Panc1 (cell line): ENCODE results near the gene ONECUT1. TPM values are rescaled to one million over a fixed set of nuclear protein-coding genes. Genes with fewer than 3 reads are reported as not detected.

Source experiments
- ATAC-seq: fragments of 200-7000 bp; cut with Tn5 transposase; 2 replicates; pipeline ENCODE4 v1.9.1; 2020; ENCODE audit warnings: mild to moderate bottlenecking, moderate library complexity
- BruUV-seq: library from RNA; stranded (reverse); fragments of 400-500 nt; replicated peaks from 2 replicates; lab custom pipeline; 2021; lab: Mats Ljungman, UMichigan
- CTCF ChIA-PET: fragments of 300-600 bp; sonication (Branson Sonifier 250); formaldehyde crosslinking; loops from one replicate; lab custom pipeline; 2022; ENCODE audit warnings: antibody characterized with exemption; lab: Charles Lee
- POLR2A ChIA-PET: fragments of 300-600 bp; sonication (Branson Sonifier 250); formaldehyde crosslinking; loops from one replicate; lab custom pipeline; 2022; ENCODE audit warnings: antibody characterized with exemption; lab: Charles Lee
- DNase-seq: peaks from one replicate; pipeline ENCODE4 v3.0.0-alpha.2; 2010; ENCODE audit warnings: low read depth, low spot score
- H3K27ac ChIP-seq: 2 replicates; pipeline ENCODE4 v1.5.1; 2011; ENCODE audit warnings: mild to moderate bottlenecking, low read length, inconsistent platforms
- H3K27me3 ChIP-seq: fragments of 200-500 bp; sonication (Bioruptor generic); 2 replicates; pipeline ENCODE4 v1.6.0; 2014; ENCODE audit warnings: low read length, inconsistent platforms; ENCODE audit not compliant: control insufficient read depth, insufficient read depth
- H3K36me3 ChIP-seq: fragments of 200-500 bp; sonication (Bioruptor generic); 2 replicates; pipeline ENCODE4 v1.5.1; 2014; ENCODE audit warnings: inconsistent platforms, mild to moderate bottlenecking, low read length, moderate library complexity; ENCODE audit not compliant: control insufficient read depth, insufficient read depth
- H3K4me1 ChIP-seq: 2 replicates; pipeline ENCODE4 v1.5.1; 2011; ENCODE audit warnings: inconsistent platforms, mild to moderate bottlenecking, low read length, moderate library complexity; ENCODE audit not compliant: control insufficient read depth, insufficient read depth
- H3K4me3 ChIP-seq, 2 experiments: 2 replicates each; pipeline ENCODE4 v1.5.1; 2011 to 2012; ENCODE audit warnings: low read depth in 2 of 2, low read length in 2 of 2, mild to moderate bottlenecking in 2 of 2, inconsistent platforms in 1 of 2, moderate library complexity in 1 of 2
- H3K9me3 ChIP-seq: fragments of 200-500 bp; sonication (Bioruptor generic); 2 replicates; pipeline ENCODE4 v1.5.1; 2014; ENCODE audit warnings: low read depth, mild to moderate bottlenecking, inconsistent platforms, low read length, moderate library complexity; ENCODE audit not compliant: control insufficient read depth, insufficient read depth
- POLR2AphosphoS5 ChIP-seq: IDR thresholded peaks from 2 replicates; pipeline ENCODE4 v1.6.1; 2012; ENCODE audit warnings: mild to moderate bottlenecking, low read depth, low read length, moderate library complexity
- SIN3A ChIP-seq: IDR thresholded peaks from 2 replicates; pipeline ENCODE4 v1.6.1; 2012; ENCODE audit warnings: low read depth, mild to moderate bottlenecking, low read length, moderate library complexity, borderline replicate concordance; ENCODE audit not compliant: insufficient read depth
- TCF7L2 ChIP-seq: IDR thresholded peaks from 2 replicates; pipeline ENCODE4 v1.6.1; 2011; ENCODE audit warnings: mild to moderate bottlenecking, low read depth, low read length, inconsistent platforms
- in situ Hi-C: cut with HindIII; loops from 2 replicates; pipeline ENCODE4 v1.10.0; 2016; ENCODE audit warnings: low sequenced_read_pairs, low pct_unique_long_range_greater_than_20kb
- intact Hi-C: fragments of 100-400 bp; cut with micrococcal nuclease; formaldehyde crosslinking; loops from one replicate; pipeline ENCODE4 v1.10.0; 2022; ENCODE audit not compliant: unreplicated experiment
- total RNA-seq: library from RNA; stranded (reverse); gene quantifications from one replicate; pipeline ENCODE4 v1.2.1, GENCODE V29; 2021; ENCODE audit not compliant: unreplicated experiment
- TF ChIP-seq, protein P1 (sequence below), 2 experiments: IDR thresholded peaks; 2 replicates each; pipeline ENCODE4 v1.6.1; 2011 to 2012; ENCODE audit warnings: low read depth in 2 of 2, control low read depth in 1 of 2, low read length in 1 of 2, mild to moderate bottlenecking in 1 of 2, moderate library complexity in 1 of 2; ENCODE audit not compliant: insufficient read depth in 1 of 2
- TF ChIP-seq, protein P2 (sequence below): fragments of 450-650 bp; IDR thresholded peaks from 2 replicates; pipeline ENCODE4 v1.5.1; 2017; ENCODE audit warnings: mild to moderate bottlenecking

The ONECUT1 gene
- total RNA-seq, 1 experiment from 2014 or later: 0.18 TPM

DNA sequence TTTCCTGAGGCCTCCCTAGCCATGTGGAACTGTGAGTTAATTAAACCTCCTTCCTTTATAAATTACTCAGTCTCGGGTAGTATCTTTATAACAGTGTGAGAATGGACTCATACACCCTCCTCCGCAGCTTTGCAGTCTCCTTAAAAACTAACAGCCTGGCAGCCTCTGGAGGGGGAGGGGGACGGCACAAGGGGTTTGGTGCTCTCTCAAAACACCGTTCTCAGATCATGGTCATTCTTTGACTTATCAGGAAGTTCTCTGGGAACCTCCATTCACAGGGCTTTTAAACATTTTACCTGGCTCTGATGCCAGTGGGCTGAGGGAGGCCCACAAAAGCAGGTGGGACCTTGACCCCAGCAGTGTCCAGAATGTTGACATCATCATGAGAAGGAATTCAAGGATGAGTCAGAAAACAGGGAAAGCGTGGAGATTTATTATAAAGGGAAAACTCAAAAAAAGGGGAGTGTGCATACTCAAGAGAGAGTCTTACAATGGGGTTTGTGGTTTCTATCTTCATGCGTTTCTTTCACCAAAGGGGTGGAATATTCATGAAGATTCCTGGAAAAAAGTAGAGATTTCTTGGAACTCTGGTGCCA lies 43.9 kb downstream of the ONECUT1 start:
- Histone ChIP-seq H3K4me1 (no peaks in the 10 kb centered on the region), H3K27me3 (no peaks in the 10 kb centered on the region), H3K9me3 (no peaks in the 10 kb centered on the region), H3K27ac (no peak overlapping the region), H3K4me3 (no peak overlapping the region), H3K36me3 (no peaks in the 10 kb centered on the region)
- DNase-seq (no peak), ATAC-seq (no peak)
- in situ Hi-C loops: no loop called here
- intact Hi-C loops: no loop called here
- ChIA-PET CTCF (no interaction called here), POLR2A (no interaction called here)
- TF ChIP-seq TCF7L2: no peak
- no peak for TF ChIP-seq POLR2AphosphoS5
- TF ChIP-seq, protein P1, sequence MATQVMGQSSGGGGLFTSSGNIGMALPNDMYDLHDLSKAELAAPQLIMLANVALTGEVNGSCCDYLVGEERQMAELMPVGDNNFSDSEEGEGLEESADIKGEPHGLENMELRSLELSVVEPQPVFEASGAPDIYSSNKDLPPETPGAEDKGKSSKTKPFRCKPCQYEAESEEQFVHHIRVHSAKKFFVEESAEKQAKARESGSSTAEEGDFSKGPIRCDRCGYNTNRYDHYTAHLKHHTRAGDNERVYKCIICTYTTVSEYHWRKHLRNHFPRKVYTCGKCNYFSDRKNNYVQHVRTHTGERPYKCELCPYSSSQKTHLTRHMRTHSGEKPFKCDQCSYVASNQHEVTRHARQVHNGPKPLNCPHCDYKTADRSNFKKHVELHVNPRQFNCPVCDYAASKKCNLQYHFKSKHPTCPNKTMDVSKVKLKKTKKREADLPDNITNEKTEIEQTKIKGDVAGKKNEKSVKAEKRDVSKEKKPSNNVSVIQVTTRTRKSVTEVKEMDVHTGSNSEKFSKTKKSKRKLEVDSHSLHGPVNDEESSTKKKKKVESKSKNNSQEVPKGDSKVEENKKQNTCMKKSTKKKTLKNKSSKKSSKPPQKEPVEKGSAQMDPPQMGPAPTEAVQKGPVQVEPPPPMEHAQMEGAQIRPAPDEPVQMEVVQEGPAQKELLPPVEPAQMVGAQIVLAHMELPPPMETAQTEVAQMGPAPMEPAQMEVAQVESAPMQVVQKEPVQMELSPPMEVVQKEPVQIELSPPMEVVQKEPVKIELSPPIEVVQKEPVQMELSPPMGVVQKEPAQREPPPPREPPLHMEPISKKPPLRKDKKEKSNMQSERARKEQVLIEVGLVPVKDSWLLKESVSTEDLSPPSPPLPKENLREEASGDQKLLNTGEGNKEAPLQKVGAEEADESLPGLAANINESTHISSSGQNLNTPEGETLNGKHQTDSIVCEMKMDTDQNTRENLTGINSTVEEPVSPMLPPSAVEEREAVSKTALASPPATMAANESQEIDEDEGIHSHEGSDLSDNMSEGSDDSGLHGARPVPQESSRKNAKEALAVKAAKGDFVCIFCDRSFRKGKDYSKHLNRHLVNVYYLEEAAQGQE (IDR thresholded peaks at IDR 0.05; ENCODE audit: insufficient read depth in 1 of 2, low read depth in 2 of 2, low read length in 1 of 2): no peak
- no peak for TF ChIP-seq SIN3A
- TF ChIP-seq, protein P2, sequence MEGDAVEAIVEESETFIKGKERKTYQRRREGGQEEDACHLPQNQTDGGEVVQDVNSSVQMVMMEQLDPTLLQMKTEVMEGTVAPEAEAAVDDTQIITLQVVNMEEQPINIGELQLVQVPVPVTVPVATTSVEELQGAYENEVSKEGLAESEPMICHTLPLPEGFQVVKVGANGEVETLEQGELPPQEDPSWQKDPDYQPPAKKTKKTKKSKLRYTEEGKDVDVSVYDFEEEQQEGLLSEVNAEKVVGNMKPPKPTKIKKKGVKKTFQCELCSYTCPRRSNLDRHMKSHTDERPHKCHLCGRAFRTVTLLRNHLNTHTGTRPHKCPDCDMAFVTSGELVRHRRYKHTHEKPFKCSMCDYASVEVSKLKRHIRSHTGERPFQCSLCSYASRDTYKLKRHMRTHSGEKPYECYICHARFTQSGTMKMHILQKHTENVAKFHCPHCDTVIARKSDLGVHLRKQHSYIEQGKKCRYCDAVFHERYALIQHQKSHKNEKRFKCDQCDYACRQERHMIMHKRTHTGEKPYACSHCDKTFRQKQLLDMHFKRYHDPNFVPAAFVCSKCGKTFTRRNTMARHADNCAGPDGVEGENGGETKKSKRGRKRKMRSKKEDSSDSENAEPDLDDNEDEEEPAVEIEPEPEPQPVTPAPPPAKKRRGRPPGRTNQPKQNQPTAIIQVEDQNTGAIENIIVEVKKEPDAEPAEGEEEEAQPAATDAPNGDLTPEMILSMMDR: no peak
- no TSS peak for BruUV-seq

DNA sequence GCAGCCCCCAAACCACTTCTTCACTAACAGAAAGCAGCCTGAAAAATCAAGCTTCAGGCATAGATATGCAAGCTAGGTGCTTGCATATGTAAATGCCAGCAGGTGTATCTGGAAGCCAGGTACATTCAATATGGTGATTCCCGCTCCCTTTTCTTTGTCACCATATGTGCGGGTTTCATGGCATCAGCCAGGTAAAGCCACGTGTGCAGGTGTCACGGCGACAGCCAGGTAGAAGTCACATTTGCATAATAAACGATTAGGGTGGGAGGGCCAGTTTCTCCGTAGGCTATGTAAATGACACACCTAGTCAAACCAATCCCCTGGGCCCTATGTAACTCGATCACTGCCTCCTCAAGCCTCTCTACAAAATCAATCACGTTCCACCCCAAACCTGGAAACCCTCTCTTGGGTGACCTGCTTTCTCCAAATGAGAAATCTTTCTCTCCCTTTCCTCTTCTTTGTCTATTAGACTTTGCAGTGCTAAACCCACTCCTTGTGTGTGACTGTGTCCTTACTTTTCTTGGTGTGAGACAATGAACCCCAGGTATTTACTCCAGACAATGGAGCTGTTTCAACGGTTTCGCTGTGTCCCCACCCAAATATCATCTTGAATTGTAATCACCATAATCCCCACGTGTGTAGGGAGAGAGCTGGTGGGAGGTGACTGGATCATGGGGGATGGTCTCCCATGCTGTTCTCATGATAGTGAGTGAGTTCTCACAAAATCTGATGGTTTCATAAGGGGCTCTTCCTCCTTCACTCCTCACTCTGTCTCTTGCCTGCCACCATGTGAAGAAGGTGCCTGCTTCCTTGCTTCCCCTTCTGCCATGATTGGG lies 44.6 kb downstream of the ONECUT1 start:
- Histone ChIP-seq H3K36me3 (no peaks in the 10 kb centered on the region), H3K9me3 (no peaks in the 10 kb centered on the region), H3K27ac (no peak overlapping the region), H3K27me3 (no peaks in the 10 kb centered on the region), H3K4me1 (no peaks in the 10 kb centered on the region), H3K4me3 (no peak overlapping the region)
- ATAC-seq (no peak), DNase-seq (no peak)
- TF ChIP-seq SIN3A: no peak
- TF ChIP-seq, protein P1 (IDR thresholded peaks at IDR 0.05; ENCODE audit: insufficient read depth in 1 of 2, low read depth in 2 of 2, low read length in 1 of 2): no peak
- no peak for TF ChIP-seq TCF7L2
- TF ChIP-seq, protein P2: no peak
- no peak for TF ChIP-seq POLR2AphosphoS5
- intact Hi-C loops: no loop called here
- ChIA-PET CTCF (no interaction called here), POLR2A (no interaction called here)
- in situ Hi-C loops: no loop called here
- BruUV-seq: no TSS peak
